M059J (cell line): Measurements from ENCODE around the gene JTB. TPM values are rescaled to one million over a fixed set of nuclear protein-coding genes. Genes with fewer than 3 reads are reported as not detected.

Experiments
- DNase-seq: peaks from one replicate; pipeline ENCODE4 v3.0.0-alpha.2; 2012; ENCODE audit warnings: low read depth
- total RNA-seq: library from RNA; depleted of rRNA; stranded (reverse); fragments of >200 nt; shearing (Covaris generic); gene quantifications from 2 replicates; pipeline ENCODE4 v1.2.3, GENCODE V29; 2014

Gene JTB
- total RNA-seq, 1 experiment from 2014 or later = 415 TPM

- DNase-seq = no peak
These were observed 20.3 kb downstream of the JTB start for GRCh38 chr1:153956997-153957715.

GRCh38 chr1:153954826-153955225, 22.6 kb downstream of the JTB start:
- DNase-seq = no peak

GRCh38 chr1:153953859-153954365, 23.6 kb downstream of the JTB start:
- DNase-seq = no peak

GRCh38 chr1:153951801-153952200, 25.7 kb downstream of the JTB start:
- no peak for DNase-seq

GRCh38 chr1:153951183-153951582, 26.3 kb downstream of the JTB start:
- DNase-seq = no peak

GRCh38 chr1:153946622-153947241, 30.7 kb downstream of the JTB start, which contains the start of gene DENND4B:
TSS of gene DENND4B (minus strand) at chr1:153946718. CDS start at chr1:153944374, 2,344 bp downstream.
- DNase-seq = peak; percentile 78

- DNase-seq = peak; percentile 62
These were observed 31.5 kb downstream of the JTB start for GRCh38 chr1:153945795-153946621.

GRCh38 chr1:153945131-153945794, 32.2 kb downstream of the JTB start:
- peak; percentile 44 for DNase-seq

- DNase-seq = no peak
These were observed 32.7 kb downstream of the JTB start for GRCh38 chr1:153944827-153945117.

GRCh38 chr1:153944005-153944826, 33.3 kb downstream of the JTB start:
- no peak for DNase-seq

GRCh38 chr1:153942766-153943549, 34.5 kb downstream of the JTB start:
- DNase-seq = no peak

- DNase-seq = no peak
These were observed 35.4 kb downstream of the JTB start for GRCh38 chr1:153941826-153942725.

- no peak for DNase-seq
These were observed 36.7 kb downstream of the JTB start for GRCh38 chr1:153940756-153941155.

GRCh38 chr1:153939476-153939875, 38.0 kb downstream of the JTB start:
- no peak for DNase-seq

- no peak for DNase-seq
These were observed 38.5 kb downstream of the JTB start for GRCh38 chr1:153938996-153939395.

GRCh38 chr1:153937331-153937730, 40.1 kb downstream of the JTB start:
- no peak for DNase-seq

- no peak for DNase-seq
These were observed 41.3 kb downstream of the JTB start for GRCh38 chr1:153936011-153936802.

- no peak for DNase-seq
These were observed 42.7 kb downstream of the JTB start for GRCh38 chr1:153934746-153935145.
